ENCODE data around the gene LDHD. TPM values are rescaled to one million over a fixed set of nuclear protein-coding genes. Genes with fewer than 3 reads are reported as not detected.

The LDHD gene
- total and polyA plus RNA-seq, 3 experiments from 2014 or later: 0.10 TPM; not detected in 2

DNA sequence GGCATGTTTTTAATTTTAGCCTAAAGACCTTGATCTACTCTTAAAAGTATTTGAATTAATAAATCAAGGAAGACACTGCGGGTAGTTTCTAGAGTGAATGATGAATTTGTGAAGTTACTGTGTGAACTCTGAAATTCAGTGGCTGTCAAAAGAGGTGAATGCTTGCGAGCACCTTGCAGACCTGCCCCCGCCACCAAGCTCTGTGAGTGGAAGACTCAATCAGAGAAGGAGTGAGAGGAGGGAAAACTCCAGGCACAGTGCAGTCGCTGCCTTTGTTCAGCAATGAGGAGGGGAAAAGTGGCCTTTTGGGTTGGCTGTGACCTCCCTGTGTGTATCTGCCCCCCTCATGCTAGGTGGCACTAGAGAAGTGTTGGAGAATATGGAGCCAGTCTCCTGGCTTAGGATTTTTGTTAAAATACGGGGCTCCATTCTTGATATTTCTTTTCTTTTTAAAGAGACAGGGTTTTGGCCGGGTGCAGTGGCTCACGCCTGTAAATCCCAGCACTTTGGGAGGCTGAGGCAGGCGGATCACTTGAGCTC lies 53.0 kb downstream of the LDHD start:
- Histone ChIP-seq H3K4me3 (ENCODE audit: low read length) (no peak overlapping the region), H3K27me3 (ENCODE audit: insufficient read depth, low read length, poor library complexity, severe bottlenecking) (no peaks in the 10 kb centered on the region), H3K9me3 (ENCODE audit: low read length) (no peaks in the 10 kb centered on the region), H3K4me1 (ENCODE audit: insufficient read depth, low read length) (peaks cover 22% of the 10 kb centered on the region), H3K27ac (ENCODE audit: low read depth, low read length) (peak overlapping the region; percentile 50), H3K36me3 (ENCODE audit: insufficient read depth, low read length) (no peaks in the 10 kb centered on the region)
- ChIA-PET CTCF (interaction anchor here (1.1 to 2.5 kb wide), 3 partner anchors 9 to 48 kb away, joined by 3 to 9 read pairs (median 3); no protein-coding TSS in a partner anchor), POLR2A (no interaction called here)
- Mint-ChIP-seq H3K4me1 (peaks cover 25 to 41% (median 26%) of the 10 kb centered on the region in 3 donors), H3K9me3 (no peaks in the 10 kb centered on the region), H3K27ac (peak overlapping the region in 2 of 8 donors; percentile 23 to 61), H3K36me3 (no peaks in the 10 kb centered on the region), H3K27me3 (no peaks in the 10 kb centered on the region), H3K4me3 (peak overlapping the region in 1 of 7 donors; percentile 17)
- no peak for DNase-seq

DNA sequence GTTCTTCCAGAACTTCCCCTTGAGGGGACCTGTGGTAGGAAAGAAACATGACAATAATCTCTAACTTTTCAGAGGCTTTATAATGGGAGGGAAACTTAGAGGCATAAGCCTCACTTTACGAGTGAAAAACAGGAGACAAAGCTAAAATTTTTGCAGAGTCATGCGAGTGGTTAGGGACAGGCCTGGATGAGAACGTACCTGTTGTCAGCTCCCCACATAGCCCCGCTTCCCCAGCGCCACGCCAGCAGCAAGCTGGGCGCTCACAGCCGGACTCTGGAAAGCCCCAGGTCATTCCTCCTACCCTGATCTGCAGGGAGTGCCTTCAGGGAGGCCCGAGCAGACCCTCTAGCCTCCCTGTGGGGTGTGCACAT lies 53.6 kb downstream of the LDHD start:
- no peaks in the 10 kb centered on the region for H3K9me3 Mint-ChIP-seq
- H3K27me3 Mint-ChIP-seq: no peaks in the 10 kb centered on the region
- no peak for DNase-seq
- Histone ChIP-seq H3K36me3 (ENCODE audit: insufficient read depth, low read length) (no peaks in the 10 kb centered on the region), H3K27ac (ENCODE audit: low read depth, low read length) (peak overlapping the region; percentile 50), H3K9me3 (ENCODE audit: low read length) (no peaks in the 10 kb centered on the region), H3K4me1 (ENCODE audit: insufficient read depth, low read length) (peaks cover 22% of the 10 kb centered on the region), H3K4me3 (ENCODE audit: low read length) (no peak overlapping the region), H3K27me3 (ENCODE audit: insufficient read depth, low read length, poor library complexity, severe bottlenecking) (no peaks in the 10 kb centered on the region)
- peak overlapping the region in 1 of 7 donors; percentile 38 for H3K4me3 Mint-ChIP-seq
- peak overlapping the region in 1 of 8 donors; percentile 69 for H3K27ac Mint-ChIP-seq
- H3K36me3 Mint-ChIP-seq: no peaks in the 10 kb centered on the region
- peaks cover 25 to 41% (median 26%) of the 10 kb centered on the region in 3 donors for H3K4me1 Mint-ChIP-seq
- POLR2A ChIA-PET: no interaction called here
- CTCF ChIA-PET: interaction anchor here (1.1 to 1.2 kb wide), 2 partner anchors 9 to 47 kb away, joined by 3 read pairs; no protein-coding TSS in a partner anchor

DNA sequence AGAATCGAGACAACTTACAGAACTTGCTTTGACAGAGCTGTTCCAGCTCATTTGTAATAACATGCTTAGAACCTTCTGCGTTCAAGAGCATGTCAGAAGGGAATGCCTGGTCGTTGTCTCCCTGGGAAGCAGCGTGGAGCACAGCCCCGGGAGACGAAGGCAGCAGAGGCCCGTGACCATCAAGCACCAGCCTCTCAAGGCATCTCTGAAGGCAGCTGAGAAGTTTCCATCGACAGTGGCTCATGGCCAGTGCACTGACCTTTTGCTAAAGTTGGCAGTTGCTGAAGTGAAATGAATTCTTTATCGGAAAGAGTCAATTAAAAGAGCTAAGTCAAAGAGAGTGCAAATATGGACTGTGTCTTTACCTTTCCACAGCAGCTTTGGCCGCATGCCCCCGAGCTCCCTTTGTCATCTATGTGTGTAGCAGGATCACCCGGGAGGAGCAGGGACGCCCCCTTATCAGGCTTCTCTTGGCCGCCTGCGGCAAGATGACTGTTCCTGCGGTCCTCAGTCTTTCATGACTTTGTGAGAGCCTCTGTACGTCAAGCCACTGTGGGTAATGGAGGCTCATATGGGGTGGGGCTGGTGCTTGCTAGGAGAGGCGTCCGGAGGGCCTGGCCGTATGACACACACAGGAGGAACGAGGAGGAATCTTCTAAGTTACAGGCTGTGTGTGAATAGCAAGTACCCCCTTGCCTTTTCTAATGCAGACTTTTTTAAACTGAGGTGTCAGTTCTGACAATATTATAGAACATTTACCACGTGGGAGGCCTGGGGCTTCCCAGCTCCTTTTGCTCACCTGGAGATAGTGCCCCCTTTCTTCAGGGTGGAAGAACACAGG lies 54.2 kb downstream of the LDHD start:
- no peaks in the 10 kb centered on the region for H3K27me3 Mint-ChIP-seq
- ChIA-PET CTCF (interaction anchor here (1.2 kb wide), 1 partner anchor 10 kb away, joined by 3 read pairs; no protein-coding TSS in a partner anchor), POLR2A (no interaction called here)
- no peaks in the 10 kb centered on the region for H3K9me3 Mint-ChIP-seq
- H3K27ac Mint-ChIP-seq: peak overlapping the region in 1 of 8 donors; percentile 69
- Histone ChIP-seq H3K27me3 (ENCODE audit: insufficient read depth, low read length, poor library complexity, severe bottlenecking) (no peaks in the 10 kb centered on the region), H3K4me3 (ENCODE audit: low read length) (no peak overlapping the region), H3K27ac (ENCODE audit: low read depth, low read length) (peak overlapping the region; percentile 50), H3K4me1 (ENCODE audit: insufficient read depth, low read length) (peaks cover 22% of the 10 kb centered on the region), H3K36me3 (ENCODE audit: insufficient read depth, low read length) (no peaks in the 10 kb centered on the region), H3K9me3 (ENCODE audit: low read length) (no peaks in the 10 kb centered on the region)
- H3K36me3 Mint-ChIP-seq: no peaks in the 10 kb centered on the region
- peak overlapping the region in 1 of 7 donors; percentile 38 for H3K4me3 Mint-ChIP-seq
- no peak for DNase-seq
- peaks cover 25 to 36% (median 26%) of the 10 kb centered on the region in 3 donors for H3K4me1 Mint-ChIP-seq

Other genes starting within 250 kb of the LDHD start
- gene WDR59, start 131.7 kb downstream of the LDHD start, total RNA-seq: 10 to 100 TPM; 55.9 to 56.5 TPM
- gene WDR59, start 131.7 kb downstream of the LDHD start, polyA plus RNA-seq: 13.0 TPM
- gene ZNRF1, start 117.8 kb downstream of the LDHD start, total RNA-seq: 10 to 100 TPM; 10.8 to 14.1 TPM
- 2.2 TPM for gene ZNRF1, start 117.8 kb downstream of the LDHD start, polyA plus RNA-seq
- 10 to 100 TPM; 13.8 to 17.4 TPM for gene ZFP1, start 31.7 kb upstream of the LDHD start, total RNA-seq
- 17.2 TPM for gene ZFP1, start 31.7 kb upstream of the LDHD start, polyA plus RNA-seq
- gene CTRB2, start 90.4 kb upstream of the LDHD start, total RNA-seq: not detected
- not detected for gene CTRB2, start 90.4 kb upstream of the LDHD start, polyA plus RNA-seq
- not detected for gene CTRB1, start 102.2 kb upstream of the LDHD start, total RNA-seq
- not detected for gene CTRB1, start 102.2 kb upstream of the LDHD start, polyA plus RNA-seq
- under 1 TPM; 0.88 to 0.95 TPM for gene BCAR1, start 134.8 kb upstream of the LDHD start, total RNA-seq
- gene BCAR1, start 134.8 kb upstream of the LDHD start, polyA plus RNA-seq: not detected